ENCODE results near the gene DCAF8.

Gene DCAF8

DNA sequence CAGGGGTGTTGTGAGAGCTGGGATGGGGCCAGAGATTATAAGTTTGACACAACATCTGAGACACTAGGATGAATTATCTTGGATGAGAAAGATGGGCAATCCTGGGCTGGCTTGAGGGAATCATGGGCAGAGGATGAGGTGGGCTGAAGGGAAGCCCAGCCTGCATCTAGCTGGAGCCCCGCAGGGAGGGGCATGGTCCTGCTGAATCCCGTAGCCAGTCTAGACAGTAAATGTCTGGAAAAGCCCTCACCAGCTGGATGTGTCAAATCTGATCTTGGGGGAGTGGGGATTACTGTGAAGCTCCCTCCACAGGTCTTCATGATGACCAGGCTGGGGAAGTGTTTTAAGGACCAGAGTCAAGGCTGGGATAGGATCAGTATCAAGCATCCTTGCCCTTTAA lies 75.6 kb downstream of the DCAF8 start:
- TF ChIP-seq, protein P1, sequence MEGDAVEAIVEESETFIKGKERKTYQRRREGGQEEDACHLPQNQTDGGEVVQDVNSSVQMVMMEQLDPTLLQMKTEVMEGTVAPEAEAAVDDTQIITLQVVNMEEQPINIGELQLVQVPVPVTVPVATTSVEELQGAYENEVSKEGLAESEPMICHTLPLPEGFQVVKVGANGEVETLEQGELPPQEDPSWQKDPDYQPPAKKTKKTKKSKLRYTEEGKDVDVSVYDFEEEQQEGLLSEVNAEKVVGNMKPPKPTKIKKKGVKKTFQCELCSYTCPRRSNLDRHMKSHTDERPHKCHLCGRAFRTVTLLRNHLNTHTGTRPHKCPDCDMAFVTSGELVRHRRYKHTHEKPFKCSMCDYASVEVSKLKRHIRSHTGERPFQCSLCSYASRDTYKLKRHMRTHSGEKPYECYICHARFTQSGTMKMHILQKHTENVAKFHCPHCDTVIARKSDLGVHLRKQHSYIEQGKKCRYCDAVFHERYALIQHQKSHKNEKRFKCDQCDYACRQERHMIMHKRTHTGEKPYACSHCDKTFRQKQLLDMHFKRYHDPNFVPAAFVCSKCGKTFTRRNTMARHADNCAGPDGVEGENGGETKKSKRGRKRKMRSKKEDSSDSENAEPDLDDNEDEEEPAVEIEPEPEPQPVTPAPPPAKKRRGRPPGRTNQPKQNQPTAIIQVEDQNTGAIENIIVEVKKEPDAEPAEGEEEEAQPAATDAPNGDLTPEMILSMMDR (IDR thresholded peaks at IDR 0.05; ENCODE audit: borderline replicate concordance, control extremely low read depth, extremely low read depth, insufficient read depth, missing control alignments): no peak
- no peak for DNase-seq (ENCODE audit: low spot score)
- in situ Hi-C loops (cut with MboI; ENCODE audit: low sequenced_read_pairs, unreplicated experiment): no loop called here

DNA sequence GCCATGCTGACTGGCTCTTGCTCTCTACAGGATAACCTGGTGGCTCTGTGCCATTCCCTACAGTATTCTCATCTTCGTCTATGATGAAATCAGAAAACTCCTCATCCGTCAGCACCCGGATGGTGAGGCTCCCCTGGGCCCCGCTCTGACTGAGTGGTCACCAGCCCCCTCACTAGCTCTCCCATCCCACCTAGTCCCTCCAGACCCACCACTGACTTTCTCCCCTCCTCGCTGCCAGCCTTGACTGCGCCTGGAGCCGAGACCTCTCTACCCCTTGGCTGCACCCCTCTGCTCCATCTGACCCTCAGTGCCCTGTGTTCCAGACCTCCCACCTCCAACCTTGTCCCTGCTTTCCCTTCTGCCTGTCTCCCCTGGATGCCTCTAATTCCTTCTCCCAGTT lies 76.1 kb downstream of the DCAF8 start:
- TF ChIP-seq, protein P1 (IDR thresholded peaks at IDR 0.05; ENCODE audit: borderline replicate concordance, control extremely low read depth, extremely low read depth, insufficient read depth, missing control alignments): no peak
- in situ Hi-C loops (cut with MboI; ENCODE audit: low sequenced_read_pairs, unreplicated experiment): no loop called here
- no peak for DNase-seq (ENCODE audit: low spot score)

DNA sequence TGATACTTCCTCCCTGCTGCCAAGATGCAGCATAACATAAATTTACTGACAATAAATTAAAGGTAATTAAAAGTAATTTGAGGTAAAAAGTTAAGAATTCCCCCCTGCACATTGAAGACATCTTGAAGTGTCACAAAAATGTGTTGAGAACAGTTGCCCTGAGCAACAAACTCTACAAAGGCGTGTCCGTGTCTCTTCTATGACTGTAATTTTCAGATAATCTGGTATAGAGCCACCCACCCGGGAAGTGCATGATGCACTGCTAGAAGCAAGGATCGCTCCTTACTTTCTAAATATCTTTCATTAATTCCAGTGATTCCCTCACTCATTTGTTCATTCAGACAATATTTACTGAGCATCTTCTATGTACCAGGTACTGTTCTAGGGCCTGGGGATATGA lies 83.0 kb downstream of the DCAF8 start:
- no peak for DNase-seq (ENCODE audit: low spot score)
- in situ Hi-C loops (cut with MboI; ENCODE audit: low sequenced_read_pairs, unreplicated experiment): no loop called here
- TF ChIP-seq, protein P1 (IDR thresholded peaks at IDR 0.05; ENCODE audit: borderline replicate concordance, control extremely low read depth, extremely low read depth, insufficient read depth, missing control alignments): no peak

DNA sequence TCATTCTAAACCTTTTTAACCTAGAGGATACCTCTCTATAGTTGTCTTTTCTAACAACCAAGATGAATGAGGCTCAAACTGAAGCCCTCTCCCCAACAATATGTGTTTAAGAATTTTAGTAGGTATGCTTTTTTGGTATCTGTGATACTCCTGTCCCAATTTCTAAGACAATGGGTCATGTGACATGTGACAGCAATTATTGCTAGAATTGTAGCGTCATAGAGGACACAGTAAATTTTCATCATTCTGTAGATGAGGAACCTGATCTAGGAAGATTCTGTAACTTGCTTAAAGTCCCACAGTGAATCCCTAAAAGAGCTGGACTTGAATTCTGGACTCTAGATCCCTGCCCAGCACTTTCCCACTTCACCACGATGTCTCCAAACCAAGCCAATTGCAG lies 83.6 kb downstream of the DCAF8 start:
- no peak for DNase-seq (ENCODE audit: low spot score)
- TF ChIP-seq, protein P1 (IDR thresholded peaks at IDR 0.05; ENCODE audit: borderline replicate concordance, control extremely low read depth, extremely low read depth, insufficient read depth, missing control alignments): no peak
- in situ Hi-C loops (cut with MboI; ENCODE audit: low sequenced_read_pairs, unreplicated experiment): no loop called here

DNA sequence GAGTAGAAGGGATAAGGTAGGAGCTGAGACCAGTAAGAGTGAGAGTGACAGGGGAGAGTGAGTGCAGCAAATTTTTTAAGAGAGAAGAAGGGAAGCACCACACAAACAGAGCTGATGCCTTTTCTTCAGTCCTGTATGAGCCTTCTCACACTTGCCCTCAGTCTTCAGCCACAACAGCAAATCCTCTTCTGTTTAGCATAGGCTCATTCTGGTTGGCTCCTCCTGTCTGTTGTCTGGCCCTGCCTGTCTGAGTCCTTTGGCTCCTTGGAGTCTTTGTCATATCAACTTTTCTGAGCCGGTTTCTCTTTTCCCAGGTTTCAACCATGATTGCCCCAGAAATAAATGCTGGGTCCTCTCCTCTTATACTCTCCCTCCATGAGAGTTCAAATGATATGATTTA lies 84.7 kb downstream of the DCAF8 start:
- TF ChIP-seq, protein P1 (IDR thresholded peaks at IDR 0.05; ENCODE audit: borderline replicate concordance, control extremely low read depth, extremely low read depth, insufficient read depth, missing control alignments): no peak
- DNase-seq (ENCODE audit: low spot score): no peak
- in situ Hi-C loops (cut with MboI; ENCODE audit: low sequenced_read_pairs, unreplicated experiment): no loop called here

DNA sequence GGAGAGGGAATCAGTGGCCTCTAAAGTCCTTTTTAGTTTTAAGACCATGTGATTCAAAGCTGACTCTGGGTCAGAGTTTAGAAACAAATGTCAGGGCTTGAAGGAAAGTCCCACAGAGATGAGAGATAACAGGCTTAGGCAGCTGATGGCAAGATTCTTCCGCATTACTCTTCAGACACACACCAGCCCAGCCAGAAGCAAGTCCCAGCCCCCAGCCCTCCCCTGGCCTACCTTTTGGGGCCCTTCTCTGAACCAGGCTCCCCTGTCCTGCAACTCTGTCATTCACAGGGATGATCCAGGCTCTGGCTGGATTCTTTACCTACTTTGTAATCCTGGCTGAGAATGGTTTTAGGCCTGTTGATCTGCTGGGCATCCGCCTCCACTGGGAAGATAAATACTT lies 85.1 kb downstream of the DCAF8 start:
- in situ Hi-C loops (cut with MboI; ENCODE audit: low sequenced_read_pairs, unreplicated experiment): no loop called here
- TF ChIP-seq, protein P1 (IDR thresholded peaks at IDR 0.05; ENCODE audit: borderline replicate concordance, control extremely low read depth, extremely low read depth, insufficient read depth, missing control alignments): no peak
- DNase-seq (ENCODE audit: low spot score): no peak

DNA sequence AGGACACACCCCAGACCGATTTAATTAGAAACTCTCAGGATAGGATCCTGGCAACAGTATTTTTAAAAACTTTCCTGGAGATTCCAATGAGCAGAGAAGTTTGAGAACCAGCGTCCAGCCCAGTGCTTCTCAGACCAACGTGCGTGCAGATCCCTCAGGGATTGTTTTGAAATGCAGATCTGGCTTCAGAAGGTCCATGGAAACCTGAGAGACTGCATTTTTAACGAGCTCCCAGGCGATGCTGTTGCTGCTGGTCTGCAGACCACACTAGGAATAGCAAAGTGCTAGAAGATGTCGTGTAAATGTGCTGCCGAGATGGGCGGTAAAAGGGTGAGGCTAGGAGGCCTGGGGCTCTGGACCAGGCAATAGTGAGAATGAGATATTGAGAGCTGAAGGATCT lies 90.4 kb downstream of the DCAF8 start:
- no peak for DNase-seq (ENCODE audit: low spot score)
- in situ Hi-C loops (cut with MboI; ENCODE audit: low sequenced_read_pairs, unreplicated experiment): no loop called here
- TF ChIP-seq, protein P1 (IDR thresholded peaks at IDR 0.05; ENCODE audit: borderline replicate concordance, control extremely low read depth, extremely low read depth, insufficient read depth, missing control alignments): no peak
